Glutamatergic neuron (in vitro differentiated cells): ENCODE results near the gene MRPL33. TPM values are rescaled to one million over a fixed set of nuclear protein-coding genes. Genes with fewer than 3 reads are reported as not detected.
A peak's percentile ranks its signal among the peaks of the same experiment; 100 is the strongest.

ENCODE experiments used
- DNase-seq: peaks from one replicate; pipeline ENCODE4 v3.0.0; 2022
- H3K27ac Mint-ChIP-seq: one replicate; pipeline ENCODE4 v1.8.0; 2020; ENCODE audit warnings: mild to moderate bottlenecking, mixed read lengths, inconsistent platforms; ENCODE audit not compliant: unreplicated experiment
- H3K27me3 Mint-ChIP-seq: one replicate; pipeline ENCODE4 v1.8.0; 2020; ENCODE audit warnings: mild to moderate bottlenecking, moderate library complexity, mixed read lengths, inconsistent platforms; ENCODE audit not compliant: unreplicated experiment
- H3K36me3 Mint-ChIP-seq: one replicate; pipeline ENCODE4 v1.8.0; 2020; ENCODE audit warnings: mild to moderate bottlenecking, mixed read lengths, inconsistent platforms; ENCODE audit not compliant: unreplicated experiment
- H3K4me1 Mint-ChIP-seq: one replicate; pipeline ENCODE4 v1.8.0; 2020; ENCODE audit warnings: mild to moderate bottlenecking, low read depth, mixed read lengths, inconsistent platforms; ENCODE audit not compliant: unreplicated experiment
- H3K4me3 Mint-ChIP-seq: one replicate; pipeline ENCODE4 v1.8.0; 2020; ENCODE audit warnings: mild to moderate bottlenecking, mixed read lengths, inconsistent platforms; ENCODE audit not compliant: unreplicated experiment
- H3K9me3 Mint-ChIP-seq: one replicate; pipeline ENCODE4 v1.8.0; 2020; ENCODE audit warnings: mild to moderate bottlenecking, moderate library complexity, mixed read lengths, inconsistent platforms; ENCODE audit not compliant: unreplicated experiment
- total RNA-seq: library from RNA; stranded (reverse); fragmentation: NEBNext Ultra II Directional; extraction: Animal tissue kit (Norgen Biotek cat#: 25700); gene quantifications from one replicate; pipeline ENCODE4 v1.2.1, GENCODE V29; 2021; ENCODE audit not compliant: unreplicated experiment
- TF ChIP-seq, protein P1 (sequence below): fragments of 200-600 bp; sonication (generic); IDR thresholded peaks from one replicate; pipeline ENCODE4 v1.5.0; 2021; ENCODE audit not compliant: partially characterized antibody, unreplicated experiment

MRPL33 gene
- total RNA-seq, 1 donor from 2014 or later = 54.2 TPM

DNA sequence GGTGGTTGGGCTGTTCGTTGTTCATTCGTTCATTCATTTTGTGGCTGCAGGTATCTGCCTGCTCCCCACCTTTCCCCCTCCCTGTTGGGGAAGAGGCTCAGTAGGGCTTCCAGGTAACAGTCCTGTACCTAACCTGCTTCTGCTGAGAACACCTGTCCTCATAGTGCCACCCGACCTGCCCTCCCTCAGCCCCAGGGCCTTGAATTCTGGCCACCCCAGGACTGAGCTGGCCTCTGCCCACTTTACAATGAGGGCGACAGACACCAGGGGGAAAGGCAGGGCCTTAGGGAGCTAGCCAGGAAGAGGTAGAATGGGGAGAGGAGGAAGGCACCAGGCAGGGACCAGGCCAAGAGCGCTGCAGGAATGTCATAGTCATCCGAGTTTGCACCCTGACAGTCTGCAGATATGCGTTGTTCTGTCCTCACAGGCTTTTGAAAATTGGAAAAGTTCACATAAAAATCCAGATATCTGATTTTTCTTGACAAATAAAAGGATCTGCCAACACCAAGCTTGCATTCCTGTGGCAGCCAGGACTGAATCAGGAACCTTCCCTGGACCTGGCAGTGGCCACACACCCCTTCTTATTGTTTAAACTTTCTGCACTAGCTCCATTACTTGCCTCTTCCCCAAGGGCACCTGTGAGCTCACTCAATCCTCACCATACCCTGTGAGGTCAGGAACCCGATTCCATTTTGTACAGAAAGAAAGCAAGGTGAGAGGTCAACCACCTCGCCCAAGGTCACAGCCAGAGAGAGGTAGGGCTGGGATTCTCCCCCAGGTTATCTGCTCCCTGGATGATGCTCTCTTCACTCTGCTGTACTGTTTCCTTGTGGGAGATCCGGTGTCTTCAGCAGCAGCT, 35.3 kb upstream of the MRPL33 start:
- TF ChIP-seq, protein P1, sequence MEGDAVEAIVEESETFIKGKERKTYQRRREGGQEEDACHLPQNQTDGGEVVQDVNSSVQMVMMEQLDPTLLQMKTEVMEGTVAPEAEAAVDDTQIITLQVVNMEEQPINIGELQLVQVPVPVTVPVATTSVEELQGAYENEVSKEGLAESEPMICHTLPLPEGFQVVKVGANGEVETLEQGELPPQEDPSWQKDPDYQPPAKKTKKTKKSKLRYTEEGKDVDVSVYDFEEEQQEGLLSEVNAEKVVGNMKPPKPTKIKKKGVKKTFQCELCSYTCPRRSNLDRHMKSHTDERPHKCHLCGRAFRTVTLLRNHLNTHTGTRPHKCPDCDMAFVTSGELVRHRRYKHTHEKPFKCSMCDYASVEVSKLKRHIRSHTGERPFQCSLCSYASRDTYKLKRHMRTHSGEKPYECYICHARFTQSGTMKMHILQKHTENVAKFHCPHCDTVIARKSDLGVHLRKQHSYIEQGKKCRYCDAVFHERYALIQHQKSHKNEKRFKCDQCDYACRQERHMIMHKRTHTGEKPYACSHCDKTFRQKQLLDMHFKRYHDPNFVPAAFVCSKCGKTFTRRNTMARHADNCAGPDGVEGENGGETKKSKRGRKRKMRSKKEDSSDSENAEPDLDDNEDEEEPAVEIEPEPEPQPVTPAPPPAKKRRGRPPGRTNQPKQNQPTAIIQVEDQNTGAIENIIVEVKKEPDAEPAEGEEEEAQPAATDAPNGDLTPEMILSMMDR = no peak
- H3K4me1 Mint-ChIP-seq = peaks cover 2% of the 10 kb centered on the region
- no peak for DNase-seq
- H3K4me3 Mint-ChIP-seq = no peak overlapping the region
- no peaks in the 10 kb centered on the region for H3K27me3 Mint-ChIP-seq
- peaks cover 6% of the 10 kb centered on the region for H3K36me3 Mint-ChIP-seq
- peaks cover 8% of the 10 kb centered on the region for H3K9me3 Mint-ChIP-seq
- peak overlapping the region; percentile 28 for H3K27ac Mint-ChIP-seq

DNA sequence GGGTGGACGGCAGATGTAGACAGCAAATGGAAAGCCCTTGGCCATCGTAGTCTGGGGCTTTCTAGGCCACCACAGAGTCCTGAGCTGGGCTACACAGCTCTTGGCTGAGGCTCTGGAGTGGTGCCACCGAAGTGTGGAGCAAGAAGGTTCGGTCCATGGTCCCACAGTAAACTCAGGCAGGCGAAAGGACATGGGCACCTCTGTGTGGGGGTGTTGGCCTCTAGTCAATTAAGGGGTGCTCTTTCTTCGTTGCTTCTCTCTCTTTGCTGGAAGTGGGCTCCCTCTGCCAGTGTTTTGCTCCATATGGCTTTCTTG, 34.7 kb upstream of the MRPL33 start:
- peak overlapping the region; percentile 25 for H3K4me3 Mint-ChIP-seq
- peaks cover 8% of the 10 kb centered on the region for H3K9me3 Mint-ChIP-seq
- TF ChIP-seq, protein P1 = no peak
- H3K36me3 Mint-ChIP-seq = peaks cover 8% of the 10 kb centered on the region
- H3K27me3 Mint-ChIP-seq = no peaks in the 10 kb centered on the region
- no peak for DNase-seq
- peaks cover 2% of the 10 kb centered on the region for H3K4me1 Mint-ChIP-seq
- peak overlapping the region; percentile 28 for H3K27ac Mint-ChIP-seq

DNA sequence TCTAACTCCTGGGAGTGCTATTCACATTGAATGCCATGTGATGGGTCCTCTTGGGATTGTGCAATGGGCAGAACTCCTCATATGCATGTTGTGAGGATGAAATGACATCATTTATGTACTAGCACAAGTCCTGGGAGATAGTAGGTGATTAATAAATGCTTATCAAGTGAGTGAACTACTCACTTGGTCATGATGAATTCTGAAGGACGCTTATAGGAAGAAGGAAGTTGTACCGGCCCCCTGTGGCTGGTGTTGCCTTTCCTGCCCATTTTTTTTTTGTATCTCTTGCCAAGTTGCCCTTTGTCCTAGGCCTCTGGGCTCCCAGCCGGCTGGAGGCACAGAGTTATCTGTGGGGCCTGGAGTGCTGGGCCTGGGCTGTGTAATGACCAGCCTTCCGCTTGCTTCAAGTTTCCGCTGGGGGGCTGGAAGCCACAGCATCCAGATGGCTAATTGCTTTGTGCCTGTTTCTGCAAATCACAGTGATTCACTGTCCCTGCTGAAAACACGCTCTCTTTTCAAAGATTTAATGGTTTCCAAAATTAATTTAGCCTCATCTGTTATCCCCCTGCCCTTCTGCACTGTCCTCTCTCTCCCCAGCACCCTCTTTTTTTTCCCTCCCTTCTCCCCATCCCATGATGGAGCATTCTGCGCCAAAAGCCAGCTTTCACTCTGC, 33.7 kb upstream of the MRPL33 start:
- peaks cover 8% of the 10 kb centered on the region for H3K36me3 Mint-ChIP-seq
- H3K9me3 Mint-ChIP-seq = peaks cover 10% of the 10 kb centered on the region
- no peaks in the 10 kb centered on the region for H3K27me3 Mint-ChIP-seq
- H3K27ac Mint-ChIP-seq = peak overlapping the region; percentile 87
- DNase-seq = no peak
- TF ChIP-seq, protein P1 = no peak
- peaks cover 2% of the 10 kb centered on the region for H3K4me1 Mint-ChIP-seq
- H3K4me3 Mint-ChIP-seq = no peak overlapping the region

DNA sequence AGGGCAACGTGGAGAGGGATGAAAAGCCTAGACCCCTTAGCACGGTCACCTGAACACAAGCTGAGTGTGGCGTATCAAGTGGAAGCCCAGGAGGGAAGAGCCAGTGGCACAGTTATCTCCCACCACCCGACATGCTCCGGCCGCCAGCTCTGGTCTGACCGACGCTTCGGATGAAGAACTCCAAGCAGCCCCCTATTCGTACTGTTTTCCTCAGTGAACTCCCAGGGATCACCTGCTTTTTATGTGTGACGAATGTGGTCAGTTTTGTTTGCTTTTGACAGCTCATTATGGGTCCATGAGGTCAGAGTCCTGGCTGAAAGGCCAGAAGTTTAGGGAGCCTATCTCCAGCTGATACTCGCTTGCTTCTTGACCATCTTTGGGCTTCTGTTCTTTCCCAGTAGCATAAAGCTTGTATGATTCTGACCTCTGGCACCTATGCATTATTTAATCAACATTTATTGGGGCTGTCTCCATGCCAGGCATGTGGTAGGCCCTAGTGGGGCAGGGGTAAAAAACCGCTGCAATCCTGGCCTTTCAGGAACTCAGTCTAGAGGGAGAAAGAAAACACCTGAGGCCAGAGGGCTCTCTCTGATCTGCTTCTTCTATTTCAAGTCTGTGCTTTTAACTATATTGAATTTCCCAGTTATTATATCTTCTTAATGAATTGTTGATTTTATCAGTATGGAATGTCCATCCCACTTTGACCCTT, 33.0 kb upstream of the MRPL33 start:
- Mint-ChIP-seq H3K27me3 (no peaks in the 10 kb centered on the region), H3K4me1 (peaks cover 2% of the 10 kb centered on the region), H3K27ac (peak overlapping the region; percentile 87), H3K36me3 (peaks cover 8% of the 10 kb centered on the region), H3K9me3 (peaks cover 10% of the 10 kb centered on the region), H3K4me3 (no peak overlapping the region)
- no peak for DNase-seq
- TF ChIP-seq, protein P1 = no peak

DNA sequence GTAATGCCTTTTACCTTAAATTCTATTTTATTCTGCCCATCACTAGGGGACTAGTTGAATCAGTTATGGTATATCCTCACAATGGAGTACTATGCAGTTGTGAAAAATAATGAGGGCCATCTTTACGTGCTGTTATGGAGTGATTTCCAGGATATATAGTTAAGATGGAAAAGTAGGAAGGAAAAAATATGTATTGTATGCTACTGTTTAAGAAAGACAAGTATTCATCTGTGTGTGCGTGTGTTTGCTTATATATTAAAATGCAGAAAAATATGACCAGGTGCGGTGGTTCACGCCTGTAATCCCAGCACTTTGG, 32.5 kb upstream of the MRPL33 start:
- no peak for DNase-seq
- Mint-ChIP-seq H3K9me3 (peaks cover 10% of the 10 kb centered on the region), H3K4me1 (peaks cover 2% of the 10 kb centered on the region), H3K36me3 (peaks cover 8% of the 10 kb centered on the region), H3K27me3 (no peaks in the 10 kb centered on the region), H3K4me3 (no peak overlapping the region), H3K27ac (no peak overlapping the region)
- TF ChIP-seq, protein P1 = no peak
